ENCODE data around the gene DNAJC12.

GRCh38 chr10:67770537-67770936, 67.5 kb downstream of the DNAJC12 start:
- TF ChIP-seq CTCF (IDR thresholded peaks at IDR 0.05 in 8 of 11, conservative IDR thresholded peaks at IDR 0.05 in 3 of 11) (no peak), POLR2AphosphoS5 (IDR thresholded peaks at IDR 0.05) (no peak)

Data from spleen (tissue), 7 donors.